HG02870 (cell line): ENCODE data around the gene TXNDC16.
A peak's percentile ranks its signal among the peaks of the same experiment; 100 is the strongest.

Experiments used
- ATAC-seq: cut with Tn5 transposase; IDR thresholded peaks from one replicate; pipeline ENCODE4 v1.9.1; 2021; ENCODE audit warnings: mild to moderate bottlenecking, moderate library complexity; ENCODE audit not compliant: unreplicated experiment

The TXNDC16 gene

GRCh38 chr14:52455291-52456088 lies 96.8 kb downstream of the TXNDC16 start:
- no peak for ATAC-seq

- ATAC-seq = no peak
Observed at GRCh38 chr14:52447236-52447635, 105.1 kb downstream of the TXNDC16 start.

- ATAC-seq = no peak
Observed at GRCh38 chr14:52446355-52446754, 106.0 kb downstream of the TXNDC16 start.

- no peak for ATAC-seq
Observed at GRCh38 chr14:52443506-52443905, 108.8 kb downstream of the TXNDC16 start.

- no peak for ATAC-seq
Observed at GRCh38 chr14:52442602-52443001, 109.7 kb downstream of the TXNDC16 start.

- ATAC-seq = no peak
Observed at GRCh38 chr14:52442166-52442565, 110.1 kb downstream of the TXNDC16 start.

- ATAC-seq = no peak
Observed at GRCh38 chr14:52439476-52439875, 112.8 kb downstream of the TXNDC16 start.

GRCh38 chr14:52434955-52435354 lies 117.3 kb downstream of the TXNDC16 start:
- ATAC-seq = no peak

- no peak for ATAC-seq
Observed at GRCh38 chr14:52430474-52430873, 121.8 kb downstream of the TXNDC16 start.

- ATAC-seq = no peak
Observed at GRCh38 chr14:52429451-52429850, 122.9 kb downstream of the TXNDC16 start.

- no peak for ATAC-seq
Observed at GRCh38 chr14:52427460-52427859, 124.8 kb downstream of the TXNDC16 start.

GRCh38 chr14:52422650-52423356 lies 129.5 kb downstream of the TXNDC16 start:
- ATAC-seq = no peak

- no peak for ATAC-seq
Observed at GRCh38 chr14:52417139-52417538, 135.2 kb downstream of the TXNDC16 start.

GRCh38 chr14:52413729-52414408 lies 138.4 kb downstream of the TXNDC16 start:
- ATAC-seq = no peak

- no peak for ATAC-seq
Observed at GRCh38 chr14:52412426-52412825, 139.9 kb downstream of the TXNDC16 start.

GRCh38 chr14:52405314-52405713 lies 147.0 kb downstream of the TXNDC16 start:
- no peak for ATAC-seq

- peak; percentile 65 for ATAC-seq
Observed at GRCh38 chr14:52402812-52403526, 149.3 kb downstream of the TXNDC16 start.

- no peak for ATAC-seq
Observed at GRCh38 chr14:52400846-52401245, 151.5 kb downstream of the TXNDC16 start.

- no peak for ATAC-seq
Observed at GRCh38 chr14:52399921-52400595, 152.2 kb downstream of the TXNDC16 start.

GRCh38 chr14:52399104-52399503 lies 153.2 kb downstream of the TXNDC16 start:
- ATAC-seq = no peak
